Loucy (cell line): Measurements from ENCODE around the gene HAVCR2.

Source experiments
- CTCF ChIP-seq: fragments of 200-600 bp; sonication (generic); conservative IDR thresholded peaks from 2 replicates; pipeline ENCODE4 v1.5.1; 2014; ENCODE audit warnings: mild to moderate bottlenecking, antibody characterized with exemption, low read length
- EZH2phosphoT487 ChIP-seq: fragments of 200-600 bp; IDR thresholded peaks from 2 replicates; pipeline ENCODE4 v1.6.1; 2018; ENCODE audit warnings: antibody characterized with exemption, mild to moderate bottlenecking, moderate library complexity, borderline replicate concordance

GRCh38 chr5:157120102-157120501, 11.3 kb upstream of the HAVCR2 start:
- TF ChIP-seq EZH2phosphoT487: no peak
- no peak for TF ChIP-seq CTCF
